Thyroid gland (tissue), 4 donors: ENCODE measurements around the gene SLC25A46. TPM values are rescaled to one million over a fixed set of nuclear protein-coding genes. Genes with fewer than 3 reads are reported as not detected.
"Not testable (repeated sequence)": the region's sequence is repeated elsewhere in the genome, so short reads cannot be mapped to it uniquely, and the experiment has no call there.

Experiments used
- DNase-seq, 2 donors: peaks; one replicate each; pipeline ENCODE4 v3.0.0-alpha.2; 2019
- H3K27ac ChIP-seq, 3 donors: fragments of 200-600 bp; sonication (generic); 1 replicate in 2 of 3; 2 replicates in 1 of 3; pipeline ENCODE4 v1.5.1; 2016 to 2019; ENCODE audit warnings: mild to moderate bottlenecking in 1 of 3, moderate library complexity in 1 of 3
- H3K27me3 ChIP-seq: fragments of 200-600 bp; sonication (generic); one replicate; pipeline ENCODE4 v1.5.1; 2019
- H3K36me3 ChIP-seq, 2 donors: fragments of 200-600 bp; sonication (generic); one replicate each; pipeline ENCODE4 v1.5.1; 2016 to 2019
- H3K4me1 ChIP-seq, 2 donors: fragments of 200-600 bp; sonication (generic); one replicate each; pipeline ENCODE4 v1.5.1; 2017 to 2019
- H3K4me3 ChIP-seq, 3 donors: fragments of 200-600 bp; sonication (generic); replicated peaks in 1 of 3; 1 replicate in 2 of 3; 2 replicates in 1 of 3; pipeline ENCODE4 v1.5.1; 2016; ENCODE audit warnings: mild to moderate bottlenecking in 1 of 3
- H3K9me3 ChIP-seq: fragments of 200-600 bp; sonication (generic); one replicate; pipeline ENCODE4 v1.5.1; 2017
- POLR2A ChIP-seq, 2 donors: fragments of 450-650 bp; IDR thresholded peaks; one replicate each; pipeline ENCODE4 v1.6.1; 2017; ENCODE audit warnings: antibody characterized with exemption in 2 of 2, mild to moderate bottlenecking in 2 of 2, moderate library complexity in 1 of 2
- WGBS, 2 donors: methylation state at CpG; one replicate each; pipeline ENCODE4 v1.1.5; 2017; 5-methylcytosine and 5-hydroxymethylcytosine counted together
- intact Hi-C: fragments of 100-400 bp; cut with DNase I; formaldehyde crosslinking; loops from one replicate; pipeline ENCODE4 v1.15.1; 2023
- total RNA-seq, 4 donors: library from RNA; depleted of rRNA; stranded (reverse); fragments of >200 nt; gene quantifications; one replicate each; pipeline ENCODE4 v1.2.3, GENCODE V29; 2016
- TF ChIP-seq, protein P1 (sequence below), 6 experiments: fragments of 200-600 bp in 3 of 6; fragments of 450-650 bp in 3 of 6; sonication (generic) in 3 of 6; IDR thresholded peaks; one replicate each; pipeline ENCODE4 v1.5.1; 2016 to 2019; ENCODE audit warnings: antibody characterized with exemption in 6 of 6, mild to moderate bottlenecking in 2 of 6, inconsistent platforms in 1 of 6, moderate library complexity in 1 of 6

Gene SLC25A46
- total RNA-seq, 4 donors from 2014 or later, result 64.1 to 79.6 (median 66.8) TPM

DNA sequence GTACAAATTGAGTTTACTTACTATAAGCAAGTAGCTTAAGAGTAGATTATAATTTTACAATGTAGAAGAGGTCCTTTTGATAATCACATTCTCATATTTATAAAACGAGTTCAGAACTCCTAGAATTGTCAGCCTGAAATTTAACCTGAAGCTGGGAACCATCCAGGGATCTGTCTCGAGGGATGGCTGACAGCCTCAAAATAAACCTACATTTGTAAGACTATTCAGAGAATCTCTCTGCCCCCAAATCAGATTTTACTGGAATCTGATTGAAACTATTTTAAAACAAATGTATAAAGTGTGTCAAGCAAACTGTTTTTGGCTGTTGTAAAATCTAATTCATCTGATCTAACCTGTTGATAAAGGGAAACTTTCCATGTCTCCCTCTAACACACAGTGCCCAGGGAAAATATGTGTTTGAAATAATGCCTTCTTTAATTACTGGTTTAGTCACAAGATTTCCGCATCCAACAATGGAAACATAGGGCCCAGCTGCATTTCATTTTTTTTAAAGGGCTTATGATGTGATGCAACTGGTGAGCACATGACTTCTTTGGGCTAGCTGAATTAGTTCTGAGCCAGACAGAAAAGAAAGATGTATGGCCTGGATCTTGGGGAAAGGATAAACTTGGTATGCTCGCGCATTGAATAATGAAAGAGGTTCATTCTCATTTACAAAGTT lies 30.3 kb downstream of the SLC25A46 start:
- Histone ChIP-seq H3K27ac (no peak overlapping the region), H3K9me3 (no peaks in the 10 kb centered on the region), H3K27me3 (no peaks in the 10 kb centered on the region), H3K36me3 (no peaks in the 10 kb centered on the region), H3K4me1 (no peaks in the 10 kb centered on the region), H3K4me3 (no peak overlapping the region)
- 56 to 58% methylated on average over 5 of the region's 5 CpGs for WGBS, 2 donors
- no peak for DNase-seq
- intact Hi-C loops, result no loop called here
- TF ChIP-seq, protein P1, sequence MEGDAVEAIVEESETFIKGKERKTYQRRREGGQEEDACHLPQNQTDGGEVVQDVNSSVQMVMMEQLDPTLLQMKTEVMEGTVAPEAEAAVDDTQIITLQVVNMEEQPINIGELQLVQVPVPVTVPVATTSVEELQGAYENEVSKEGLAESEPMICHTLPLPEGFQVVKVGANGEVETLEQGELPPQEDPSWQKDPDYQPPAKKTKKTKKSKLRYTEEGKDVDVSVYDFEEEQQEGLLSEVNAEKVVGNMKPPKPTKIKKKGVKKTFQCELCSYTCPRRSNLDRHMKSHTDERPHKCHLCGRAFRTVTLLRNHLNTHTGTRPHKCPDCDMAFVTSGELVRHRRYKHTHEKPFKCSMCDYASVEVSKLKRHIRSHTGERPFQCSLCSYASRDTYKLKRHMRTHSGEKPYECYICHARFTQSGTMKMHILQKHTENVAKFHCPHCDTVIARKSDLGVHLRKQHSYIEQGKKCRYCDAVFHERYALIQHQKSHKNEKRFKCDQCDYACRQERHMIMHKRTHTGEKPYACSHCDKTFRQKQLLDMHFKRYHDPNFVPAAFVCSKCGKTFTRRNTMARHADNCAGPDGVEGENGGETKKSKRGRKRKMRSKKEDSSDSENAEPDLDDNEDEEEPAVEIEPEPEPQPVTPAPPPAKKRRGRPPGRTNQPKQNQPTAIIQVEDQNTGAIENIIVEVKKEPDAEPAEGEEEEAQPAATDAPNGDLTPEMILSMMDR (IDR thresholded peaks at IDR 0.05), result no peak
- no peak for TF ChIP-seq POLR2A (IDR thresholded peaks at IDR 0.05)

DNA sequence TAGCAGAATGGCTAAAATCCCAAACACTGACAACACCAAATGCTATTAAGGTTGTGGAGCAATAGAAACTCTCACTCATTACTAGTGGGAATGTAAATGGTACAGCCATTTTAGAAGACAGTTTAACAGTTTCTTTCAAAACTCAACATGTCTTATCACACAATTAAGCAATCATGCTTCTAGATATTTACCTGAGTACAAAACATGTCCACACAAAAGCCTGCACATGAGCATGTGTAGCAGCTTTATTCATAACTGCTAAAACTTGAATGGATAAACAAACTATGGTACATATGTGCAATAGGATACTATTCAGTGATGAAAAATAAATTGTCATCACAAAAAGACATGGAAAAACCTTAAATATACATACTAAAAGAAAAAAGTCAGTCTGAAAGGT lies 31.5 kb downstream of the SLC25A46 start:
- TF ChIP-seq, protein P1 (IDR thresholded peaks at IDR 0.05), result no peak
- no peak for TF ChIP-seq POLR2A (IDR thresholded peaks at IDR 0.05)
- H3K4me3 ChIP-seq, result no peak overlapping the region
- no peaks in the 10 kb centered on the region for H3K27me3 ChIP-seq
- H3K9me3 ChIP-seq, result no peaks in the 10 kb centered on the region
- H3K27ac ChIP-seq, result no peak overlapping the region
- intact Hi-C loops, result no loop called here
- no peaks in the 10 kb centered on the region for H3K4me1 ChIP-seq
- DNase-seq, result no peak
- H3K36me3 ChIP-seq, result no peaks in the 10 kb centered on the region

DNA sequence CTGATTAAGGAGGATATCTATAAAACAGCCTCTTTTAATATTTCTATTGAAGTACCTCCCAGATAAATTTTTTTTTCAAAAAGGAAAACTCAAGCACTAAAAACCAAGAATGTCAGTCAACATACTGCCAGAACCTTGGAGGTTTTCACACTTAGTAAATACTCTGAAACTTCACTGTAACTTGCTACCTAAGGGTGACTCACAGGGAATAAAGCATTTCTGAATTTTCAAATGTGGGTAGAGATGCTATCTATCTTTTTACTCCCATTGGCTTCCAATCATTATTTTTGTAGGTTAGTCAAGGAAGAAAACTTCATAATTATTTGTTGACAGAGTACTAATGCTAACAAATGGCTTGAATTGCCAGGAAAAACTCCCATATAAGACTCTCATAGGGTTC lies 46.1 kb downstream of the SLC25A46 start:
- TF ChIP-seq, protein P1 (IDR thresholded peaks at IDR 0.05), result no peak
- TF ChIP-seq POLR2A (IDR thresholded peaks at IDR 0.05), result no peak
- no peak overlapping the region for H3K27ac ChIP-seq
- intact Hi-C loops, result no loop called here
- no peaks in the 10 kb centered on the region for H3K4me1 ChIP-seq
- no peaks in the 10 kb centered on the region for H3K36me3 ChIP-seq
- H3K9me3 ChIP-seq, result no peaks in the 10 kb centered on the region
- no peak overlapping the region for H3K4me3 ChIP-seq
- no peaks in the 10 kb centered on the region for H3K27me3 ChIP-seq
- no peak for DNase-seq

DNA sequence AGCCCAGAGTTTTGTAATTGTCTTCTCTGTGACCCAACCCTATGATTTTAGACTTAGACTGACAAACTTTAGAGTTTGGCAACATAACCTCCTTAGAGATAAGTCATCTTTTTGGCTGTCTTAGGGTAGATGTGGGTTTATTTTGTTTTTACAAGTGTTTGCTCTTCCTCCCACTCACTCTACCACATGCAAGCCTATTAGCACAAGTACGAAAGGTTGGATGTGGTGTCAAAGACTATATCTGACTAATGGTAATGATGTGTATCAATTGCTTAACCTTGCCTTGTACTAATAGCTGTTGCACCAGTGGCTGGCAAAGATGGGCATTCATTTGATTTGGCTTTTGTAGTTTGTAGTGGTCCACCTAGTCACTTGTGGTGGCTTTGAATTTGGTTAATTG lies 46.5 kb downstream of the SLC25A46 start:
- Histone ChIP-seq H3K27ac (no peak overlapping the region), H3K4me1 (no peaks in the 10 kb centered on the region), H3K9me3 (no peaks in the 10 kb centered on the region), H3K27me3 (no peaks in the 10 kb centered on the region), H3K4me3 (no peak overlapping the region), H3K36me3 (no peaks in the 10 kb centered on the region)
- DNase-seq, result no peak
- WGBS, 2 donors, result 67 to 68% methylated on average over 1 of the region's 1 CpG
- intact Hi-C loops, result no loop called here
- no peak for TF ChIP-seq POLR2A (IDR thresholded peaks at IDR 0.05)
- TF ChIP-seq, protein P1 (IDR thresholded peaks at IDR 0.05), result no peak

DNA sequence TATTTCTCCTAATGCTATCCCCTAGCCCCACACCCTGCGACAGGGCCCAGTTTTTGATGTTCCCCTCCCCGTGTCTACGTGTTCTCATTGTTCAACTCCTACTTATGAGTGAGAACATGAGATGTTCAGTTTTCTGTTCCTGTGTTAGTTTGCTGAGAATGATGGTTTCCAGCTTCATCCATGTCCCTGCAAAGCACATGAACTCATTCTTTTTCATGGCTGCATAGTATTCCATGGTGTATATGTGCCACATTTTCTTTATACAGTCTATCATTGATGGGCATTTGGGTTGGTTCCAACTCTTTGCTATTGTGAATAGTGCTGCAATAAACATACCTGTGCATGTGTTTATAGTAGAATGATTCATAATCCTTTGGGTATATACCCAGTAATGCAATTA lies 49.2 kb downstream of the SLC25A46 start:
- not testable (repeated sequence) for H3K36me3 ChIP-seq, DNase-seq, H3K4me3 ChIP-seq

DNA sequence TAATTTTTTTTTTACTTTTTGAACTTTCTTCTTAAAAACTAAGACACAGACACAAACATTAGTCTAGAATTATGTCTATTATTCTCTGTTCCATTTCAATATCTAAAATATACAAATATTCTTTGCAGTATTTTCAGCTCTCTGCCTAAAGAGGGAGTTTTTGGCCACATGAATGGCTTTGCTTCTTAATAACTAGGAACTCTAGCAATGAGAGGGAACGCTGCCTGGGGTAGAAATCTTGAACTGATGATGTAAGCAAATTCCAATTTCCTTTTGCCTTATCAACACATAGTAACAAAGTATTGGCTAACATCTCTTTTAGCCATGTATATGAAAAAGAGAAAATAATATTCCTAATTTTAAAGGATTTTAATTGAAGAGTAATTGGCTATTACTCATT lies 51.9 kb downstream of the SLC25A46 start:
- Histone ChIP-seq H3K27me3 (no peaks in the 10 kb centered on the region), H3K9me3 (no peaks in the 10 kb centered on the region), H3K4me3 (no peak overlapping the region), H3K27ac (no peak overlapping the region), H3K4me1 (no peaks in the 10 kb centered on the region), H3K36me3 (no peaks in the 10 kb centered on the region)
- 17 to 28% methylated on average over 1 of the region's 1 CpG for WGBS, 2 donors
- intact Hi-C loops, result no loop called here
- no peak for DNase-seq
- TF ChIP-seq, protein P1 (IDR thresholded peaks at IDR 0.05), result peak in 3 of 6 experiments; percentile 23 to 33 (median 27)
- no peak for TF ChIP-seq POLR2A (IDR thresholded peaks at IDR 0.05)

More for the DNA sequence above, 49.2 kb downstream of the SLC25A46 start:
- H3K9me3 ChIP-seq, H3K27ac ChIP-seq, H3K4me1 ChIP-seq, H3K27me3 ChIP-seq, intact Hi-C loops: not testable (repeated sequence)
- 95 to 96% methylated on average over 3 of the region's 3 CpGs for WGBS, 2 donors
